GM12892 (cell line): ENCODE measurements around the gene THBS3.

Source experiments
- DNase-seq: peaks from one replicate; pipeline ENCODE4 v3.0.0; 2011; ENCODE audit not compliant: insufficient read length
- FAIRE-seq: peaks from 2 replicates; lab custom pipeline; 2011; peaks lifted over from hg19 to GRCh38; lab: Jason Lieb, UNC
- POLR2A ChIP-seq: IDR thresholded peaks from 2 replicates; pipeline ENCODE4 v1.6.1; 2011; ENCODE audit warnings: low read depth, low read length, control low read depth
- POLR2AphosphoS5 ChIP-seq: IDR thresholded peaks from 2 replicates; pipeline ENCODE4 v1.6.1; 2011; ENCODE audit warnings: low read depth, low read length, control low read depth
- TAF1 ChIP-seq: IDR thresholded peaks from 2 replicates; pipeline ENCODE4 v1.6.1; 2011; ENCODE audit warnings: low read depth, mild to moderate bottlenecking, control low read depth, low read length, borderline replicate concordance

Gene THBS3

GRCh38 chr1:155188268-155188667 is 19.4 kb downstream of the THBS3 start:
- DNase-seq: no peak
- TF ChIP-seq POLR2A: no peak
- TF ChIP-seq POLR2AphosphoS5: no peak
- no peak for TF ChIP-seq TAF1
- no peak for FAIRE-seq

DNA sequence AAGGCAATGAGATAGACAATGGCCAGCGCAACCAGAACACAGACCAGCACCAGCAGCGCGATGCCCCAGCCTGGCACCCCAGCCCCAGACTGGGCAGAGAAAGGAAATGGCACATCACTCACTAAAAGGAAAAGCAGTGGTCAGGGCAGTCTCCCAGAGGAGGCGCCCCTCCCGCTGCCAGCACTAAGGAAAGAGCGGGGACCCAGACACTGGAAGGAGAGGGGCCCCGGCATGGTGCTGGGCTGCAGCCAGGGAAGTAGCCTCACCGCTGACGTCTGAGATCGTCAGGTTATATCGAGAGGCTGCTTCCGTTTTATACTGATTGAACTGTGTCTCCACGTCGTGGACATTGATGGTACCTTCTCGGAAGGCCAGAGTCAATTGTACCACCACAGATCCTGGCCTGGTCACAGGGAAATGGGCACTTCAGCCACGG is 20.2 kb downstream of the THBS3 start:
- TF ChIP-seq POLR2AphosphoS5 (no peak), POLR2A (no peak), TAF1 (no peak)
- FAIRE-seq (no peak), DNase-seq (no peak)

- TF ChIP-seq POLR2AphosphoS5: no peak
- no peak for TF ChIP-seq POLR2A
- TF ChIP-seq TAF1: no peak
- no peak for DNase-seq
- FAIRE-seq: no peak
Observed at GRCh38 chr1:155186794-155187455, 20.8 kb downstream of the THBS3 start.

GRCh38 chr1:155186067-155186793 is 21.5 kb downstream of the THBS3 start:
- TF ChIP-seq TAF1: no peak
- no peak for TF ChIP-seq POLR2A
- no peak for TF ChIP-seq POLR2AphosphoS5
- DNase-seq: no peak

DNA sequence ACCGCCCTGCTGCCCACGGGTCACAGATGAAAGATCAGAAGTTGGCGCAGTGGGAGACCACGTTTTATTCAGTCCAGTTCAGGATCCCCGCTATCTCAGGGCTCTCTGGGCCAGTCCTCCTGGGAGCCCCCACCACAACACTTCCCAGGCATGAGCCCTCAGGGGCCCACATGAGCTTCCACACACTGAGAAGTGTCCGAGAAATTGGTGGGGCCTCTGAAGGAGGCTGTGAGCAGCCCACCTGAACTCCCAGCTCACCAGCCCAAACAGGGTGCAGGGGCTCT is 22.0 kb downstream of the THBS3 start:
- FAIRE-seq (peak; percentile 57), DNase-seq (no peak)
- no peak for TF ChIP-seq POLR2A
- TF ChIP-seq TAF1: no peak
- TF ChIP-seq POLR2AphosphoS5: no peak

More at GRCh38 chr1:155186067-155186793, 21.5 kb downstream of the THBS3 start:
- FAIRE-seq: peak; percentile 69

- peak; percentile 87 for FAIRE-seq
- peak; percentile 88 for DNase-seq
- no peak for TF ChIP-seq POLR2AphosphoS5
- TF ChIP-seq TAF1: no peak
- peak; percentile 43; the same call in 1 of the 2 replicates for TF ChIP-seq POLR2A
Observed at GRCh38 chr1:155184835-155185782, 22.6 kb downstream of the THBS3 start.

GRCh38 chr1:155184351-155184811 is 23.3 kb downstream of the THBS3 start:
- DNase-seq: no peak
- FAIRE-seq: no peak
- TF ChIP-seq POLR2A: no peak
- no peak for TF ChIP-seq POLR2AphosphoS5
- TF ChIP-seq TAF1: no peak

- no peak for FAIRE-seq
- TF ChIP-seq TAF1: no peak
- no peak for TF ChIP-seq POLR2AphosphoS5
- no peak for TF ChIP-seq POLR2A
- peak; percentile 5 for DNase-seq
Observed at GRCh38 chr1:155183775-155184221, 23.9 kb downstream of the THBS3 start.

GRCh38 chr1:155182052-155182550 is 25.6 kb downstream of the THBS3 start:
- DNase-seq: no peak
- FAIRE-seq: no peak
- TF ChIP-seq POLR2AphosphoS5 (no peak), TAF1 (no peak), POLR2A (no peak)

DNA sequence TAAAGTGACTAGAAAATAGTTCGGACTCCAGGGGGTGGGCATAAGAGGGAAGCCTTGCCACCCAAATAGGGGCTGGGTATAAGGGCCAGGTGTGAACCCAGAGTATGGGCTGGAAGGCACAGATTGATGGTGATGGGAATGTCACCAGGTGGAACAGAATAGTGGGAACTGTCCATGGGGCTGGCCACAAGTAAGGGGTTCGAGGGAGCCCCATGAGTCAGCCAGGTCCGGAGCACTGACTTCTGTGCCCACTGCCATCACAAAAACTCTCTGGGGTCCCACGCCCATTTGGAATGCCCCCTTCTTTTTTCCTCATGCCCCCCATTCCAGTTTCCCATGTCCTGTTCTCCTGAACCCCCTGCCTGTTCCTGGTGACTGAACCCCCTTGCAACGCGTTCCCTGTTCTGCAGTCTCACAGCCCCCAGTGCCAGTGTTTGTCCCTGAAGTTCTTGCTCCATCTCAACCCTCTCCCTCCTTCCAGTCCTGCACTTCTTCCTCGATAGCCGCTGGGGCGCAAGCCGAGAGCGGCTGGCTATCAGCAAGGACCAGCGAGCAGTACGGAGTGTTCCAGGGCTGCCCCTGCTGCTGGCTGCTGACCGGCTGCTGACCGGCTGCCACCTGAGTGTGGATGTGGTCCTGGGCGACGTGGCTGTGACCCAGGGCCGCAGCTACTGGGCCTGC is 26.2 kb downstream of the THBS3 start:
- DNase-seq (no peak), FAIRE-seq (no peak)
- no peak for TF ChIP-seq TAF1
- TF ChIP-seq POLR2A: no peak
- TF ChIP-seq POLR2AphosphoS5: no peak
